Upper lobe of right lung (tissue), 1 donor: ENCODE results near the gene NT5C2. TPM values are rescaled to one million over a fixed set of nuclear protein-coding genes. Genes with fewer than 3 reads are reported as not detected.

Experiments used
- ATAC-seq: fragments of 200-7000 bp; cut with Tn5 transposase; one replicate; pipeline ENCODE4 v1.9.1; 2020; ENCODE audit warnings: mild to moderate bottlenecking, moderate library complexity
- DNase-seq: peaks from one replicate; pipeline ENCODE4 v3.0.0-alpha.2; 2020
- H3K27ac ChIP-seq: fragments of 200-600 bp; one replicate; pipeline ENCODE4 v1.8.0; 2022
- H3K27me3 ChIP-seq: fragments of 200-600 bp; one replicate; pipeline ENCODE4 v1.8.0; 2022; ENCODE audit warnings: mild to moderate bottlenecking
- H3K36me3 ChIP-seq: fragments of 200-600 bp; one replicate; pipeline ENCODE4 v1.8.0; 2022
- H3K4me1 ChIP-seq: fragments of 200-600 bp; one replicate; pipeline ENCODE4 v1.8.0; 2022
- H3K4me3 ChIP-seq: fragments of 200-600 bp; one replicate; pipeline ENCODE4 v1.8.0; 2022; ENCODE audit warnings: mild to moderate bottlenecking
- H3K9me3 ChIP-seq: fragments of 200-600 bp; one replicate; pipeline ENCODE4 v1.8.0; 2022
- CTCF ChIP-seq: fragments of 200-600 bp; IDR thresholded peaks from one replicate; pipeline ENCODE4 v1.8.0; 2022; ENCODE audit warnings: antibody characterized with exemption
- intact Hi-C: fragments of 100-400 bp; cut with DNase I; formaldehyde crosslinking; loops from one replicate; pipeline ENCODE4 v1.11.0; 2022
- total RNA-seq: library from RNA; stranded (reverse); fragmentation: NEBNext Ultra II Directional; extraction: Animal tissue kit (Norgen Biotek cat#: 25700); gene quantifications from one replicate; pipeline ENCODE4 v1.2.1, GENCODE V29; 2021
- donor health status: DM: no; HTN: yes; CAD: no; lungs with severe emphysema.

NT5C2 gene
- total RNA-seq, 1 donor from 2014 or later, result 92.7 TPM

GRCh38 chr10:103203466-103203865 lies 10.4 kb upstream of the NT5C2 start:
- no peak for TF ChIP-seq CTCF
- no peak for ATAC-seq

GRCh38 chr10:103202319-103202718 lies 9.2 kb upstream of the NT5C2 start:
- Histone ChIP-seq H3K4me3 (no peak overlapping the region), H3K36me3 (no peaks in the 10 kb centered on the region), H3K9me3 (no peaks in the 10 kb centered on the region), H3K27ac (no peak overlapping the region), H3K27me3 (no peaks in the 10 kb centered on the region), H3K4me1 (peaks cover 3% of the 10 kb centered on the region)
- DNase-seq (no peak), ATAC-seq (peak; percentile 79)
- intact Hi-C loops, result no loop called here
- no peak for TF ChIP-seq CTCF

More at GRCh38 chr10:103203466-103203865, 10.4 kb upstream of the NT5C2 start:
- no peak for DNase-seq
- H3K4me3 ChIP-seq, result no peak overlapping the region
- H3K36me3 ChIP-seq, result no peaks in the 10 kb centered on the region
- no peaks in the 10 kb centered on the region for H3K27me3 ChIP-seq
- H3K27ac ChIP-seq, result no peak overlapping the region
- intact Hi-C loops, result no loop called here
- H3K9me3 ChIP-seq, result no peaks in the 10 kb centered on the region
- H3K4me1 ChIP-seq, result no peaks in the 10 kb centered on the region

- Histone ChIP-seq H3K9me3 (no peaks in the 10 kb centered on the region), H3K27ac (no peak overlapping the region), H3K4me1 (peaks cover 12% of the 10 kb centered on the region), H3K27me3 (no peaks in the 10 kb centered on the region), H3K4me3 (no peak overlapping the region), H3K36me3 (no peaks in the 10 kb centered on the region)
- ATAC-seq (peak; percentile 62), DNase-seq (no peak)
- intact Hi-C loops, result no loop called here
- TF ChIP-seq CTCF, result no peak
Measured at GRCh38 chr10:103199488-103199887, 6.4 kb upstream of the NT5C2 start.

- Histone ChIP-seq H3K9me3 (no peaks in the 10 kb centered on the region), H3K27ac (no peak overlapping the region), H3K36me3 (no peaks in the 10 kb centered on the region), H3K4me1 (peaks cover 17% of the 10 kb centered on the region), H3K4me3 (no peak overlapping the region), H3K27me3 (no peaks in the 10 kb centered on the region)
- intact Hi-C loops, result no loop called here
- no peak for TF ChIP-seq CTCF
- ATAC-seq (no peak), DNase-seq (no peak)
Measured at GRCh38 chr10:103198648-103199047, 5.6 kb upstream of the NT5C2 start.

GRCh38 chr10:103197903-103198302 lies 4.8 kb upstream of the NT5C2 start:
- no peak for ATAC-seq
- Histone ChIP-seq H3K36me3 (no peaks in the 10 kb centered on the region), H3K27me3 (no peaks in the 10 kb centered on the region), H3K27ac (peak overlapping the region; percentile 51), H3K4me3 (no peak overlapping the region), H3K4me1 (peaks cover 21% of the 10 kb centered on the region), H3K9me3 (no peaks in the 10 kb centered on the region)
- DNase-seq, result no peak
- no peak for TF ChIP-seq CTCF
- intact Hi-C loops, result no loop called here

GRCh38 chr10:103197174-103197573 lies 4.1 kb upstream of the NT5C2 start:
- intact Hi-C loops, result no loop called here
- no peaks in the 10 kb centered on the region for H3K9me3 ChIP-seq
- H3K4me1 ChIP-seq, result peaks cover 21% of the 10 kb centered on the region
- no peak overlapping the region for H3K4me3 ChIP-seq
- H3K27me3 ChIP-seq, result no peaks in the 10 kb centered on the region
- peak overlapping the region; percentile 51 for H3K27ac ChIP-seq
- H3K36me3 ChIP-seq, result no peaks in the 10 kb centered on the region
- ATAC-seq, result peak; percentile 68
- no peak for DNase-seq
- no peak for TF ChIP-seq CTCF
